GM19372 (cell line): ENCODE data around the gene SMAD1.
"Not testable (repeated sequence)": the region's sequence is repeated elsewhere in the genome, so short reads cannot be mapped to it uniquely, and the experiment has no call there.

ENCODE experiments used
- ATAC-seq: cut with Tn5 transposase; IDR thresholded peaks from one replicate; pipeline ENCODE4 v1.9.1; 2021; ENCODE audit warnings: mild to moderate bottlenecking, low read depth, moderate library complexity; ENCODE audit not compliant: unreplicated experiment

Gene SMAD1

GRCh38 chr4:145552181-145552822, 70.6 kb downstream of the SMAD1 start:
- peak; percentile 72 for ATAC-seq

- no peak for ATAC-seq
These were observed 71.7 kb downstream of the SMAD1 start for GRCh38 chr4:145553375-145553774.

GRCh38 chr4:145554691-145555090, 73.0 kb downstream of the SMAD1 start:
- no peak for ATAC-seq

DNA sequence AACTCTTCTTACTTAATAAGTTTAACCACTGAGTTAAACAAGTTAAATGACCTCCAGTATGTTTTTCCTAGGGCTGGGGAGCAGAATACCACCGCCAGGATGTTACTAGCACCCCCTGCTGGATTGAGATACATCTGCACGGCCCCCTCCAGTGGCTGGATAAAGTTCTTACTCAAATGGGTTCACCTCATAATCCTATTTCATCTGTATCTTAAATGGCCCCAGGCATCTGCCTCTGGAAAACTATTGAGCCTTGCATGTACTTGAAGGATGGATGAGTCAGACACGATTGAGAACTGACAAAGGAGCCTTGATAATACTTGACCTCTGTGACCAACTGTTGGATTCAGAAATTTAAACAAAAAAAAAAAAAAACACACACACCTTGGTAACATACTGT, 76.1 kb downstream of the SMAD1 start:
- ATAC-seq, result peak; percentile 98

DNA sequence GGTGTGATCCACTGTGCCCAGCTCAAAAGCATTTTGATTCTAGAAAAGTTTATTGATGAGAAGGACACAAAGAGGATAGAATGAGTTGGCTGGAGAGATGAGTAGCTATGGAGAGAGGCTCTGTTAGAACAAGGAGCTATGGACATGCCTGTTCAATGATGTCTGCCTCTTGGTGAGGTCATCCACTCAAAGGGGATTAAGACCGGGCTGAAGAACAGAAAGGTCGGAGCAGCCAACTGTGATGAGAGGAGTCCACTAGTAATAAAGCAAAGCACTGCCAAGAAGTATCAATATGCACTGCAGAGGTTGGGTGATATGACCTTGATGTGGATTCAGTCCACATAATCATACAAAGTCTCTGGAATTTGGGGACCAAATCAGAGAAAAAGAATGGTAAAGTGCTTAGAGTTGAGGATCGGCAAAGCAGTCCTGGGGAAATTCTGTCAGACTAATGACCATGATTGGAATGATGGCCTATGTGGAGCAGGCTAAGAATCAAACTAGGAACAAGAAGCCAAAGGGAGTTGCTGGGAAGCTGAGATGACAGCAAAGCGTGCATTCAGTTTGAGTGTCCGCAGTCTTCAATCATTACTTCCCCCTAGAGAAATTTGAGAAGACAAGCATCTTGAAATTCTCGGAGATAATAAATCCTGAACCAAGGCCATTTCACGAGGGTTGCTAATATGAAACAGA, 81.8 kb downstream of the SMAD1 start:
- no peak for ATAC-seq

- no peak for ATAC-seq
These were observed 82.9 kb downstream of the SMAD1 start for GRCh38 chr4:145564540-145564939.

DNA sequence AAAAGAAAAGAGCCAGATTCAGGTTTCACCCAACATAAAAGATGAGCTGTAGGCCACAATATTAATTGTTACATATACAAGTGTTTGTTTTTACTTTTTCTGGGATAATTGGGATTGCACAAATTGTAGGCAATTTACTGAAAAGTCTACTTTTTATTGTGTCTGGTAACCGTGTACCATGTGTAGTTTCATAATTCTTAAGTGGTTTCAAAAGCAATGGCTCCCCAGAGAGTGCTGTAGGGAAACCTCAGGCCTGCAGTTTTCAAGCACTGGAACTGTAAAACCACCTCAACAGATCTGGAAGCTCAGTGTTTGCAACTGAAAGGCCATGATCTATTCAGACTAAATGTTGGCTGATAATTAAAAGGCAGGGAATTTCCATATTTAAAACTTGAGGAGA, 83.7 kb downstream of the SMAD1 start:
- ATAC-seq, result no peak

DNA sequence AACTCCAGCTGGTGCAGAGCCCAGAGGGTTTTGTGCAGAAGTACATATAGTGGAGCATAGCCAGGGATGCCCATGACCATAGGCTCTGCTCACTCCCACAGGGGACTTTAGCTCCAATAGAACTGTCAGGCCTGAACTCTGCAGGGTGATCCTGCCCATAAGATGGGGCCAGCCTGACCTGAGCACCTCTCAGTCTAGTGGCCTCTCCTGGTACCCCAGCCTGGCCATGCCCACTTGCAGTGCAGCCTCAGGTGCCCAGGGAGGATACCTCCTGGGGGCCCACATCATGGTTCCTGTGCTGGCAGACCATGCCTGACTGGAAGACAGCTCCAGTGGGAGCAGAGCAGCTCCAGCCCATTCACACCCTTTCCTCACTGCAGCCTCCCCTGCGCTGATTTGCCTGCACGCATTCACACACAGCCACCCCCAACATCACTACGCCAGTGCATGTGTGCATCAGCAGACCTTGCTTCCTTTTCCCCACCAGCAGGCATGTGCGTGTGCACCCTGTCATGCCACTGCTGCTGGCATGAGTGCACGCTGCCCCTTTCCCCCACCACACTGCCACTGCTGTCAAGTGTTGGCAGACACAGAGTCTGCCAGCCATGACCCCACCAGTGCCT, 84.5 kb downstream of the SMAD1 start:
- no peak for ATAC-seq

DNA sequence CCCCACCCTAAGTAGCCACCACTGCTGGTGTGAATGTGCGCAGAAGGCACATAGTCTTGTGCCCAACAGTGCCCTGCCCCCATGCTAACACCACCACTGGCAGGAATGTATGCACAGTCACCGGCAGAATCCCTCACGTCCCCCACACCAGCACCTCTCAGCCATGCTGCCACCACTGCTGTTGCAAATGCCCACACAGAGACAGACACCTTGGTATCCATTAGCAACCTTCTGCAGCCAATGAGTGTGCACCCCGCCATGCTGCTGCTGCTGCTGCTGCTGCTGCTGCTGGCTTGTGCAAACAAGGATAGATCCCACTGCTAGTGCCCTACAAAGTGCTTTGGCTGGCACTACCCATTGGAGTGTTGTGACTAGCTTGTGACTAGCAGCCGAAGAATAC, 85.1 kb downstream of the SMAD1 start:
- no peak for ATAC-seq

DNA sequence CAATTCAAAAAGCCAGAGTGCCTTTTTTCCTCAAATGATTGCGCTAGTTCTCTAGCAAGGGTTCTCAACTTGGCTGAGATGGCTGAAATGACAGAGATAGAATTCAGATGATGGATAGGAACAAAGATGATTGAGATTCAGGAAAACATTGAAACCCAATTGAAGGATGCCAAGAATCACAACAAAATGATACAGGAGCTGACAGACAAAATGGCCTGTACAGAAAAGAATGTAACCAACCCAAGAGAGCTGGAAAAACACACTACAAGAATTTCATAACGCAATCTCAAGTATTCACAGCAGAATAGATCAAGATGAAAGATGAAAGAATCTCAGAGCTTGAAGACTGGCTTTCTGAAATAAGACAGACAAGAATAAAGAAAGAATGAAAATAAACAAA, 85.9 kb downstream of the SMAD1 start:
- ATAC-seq, result no peak

DNA sequence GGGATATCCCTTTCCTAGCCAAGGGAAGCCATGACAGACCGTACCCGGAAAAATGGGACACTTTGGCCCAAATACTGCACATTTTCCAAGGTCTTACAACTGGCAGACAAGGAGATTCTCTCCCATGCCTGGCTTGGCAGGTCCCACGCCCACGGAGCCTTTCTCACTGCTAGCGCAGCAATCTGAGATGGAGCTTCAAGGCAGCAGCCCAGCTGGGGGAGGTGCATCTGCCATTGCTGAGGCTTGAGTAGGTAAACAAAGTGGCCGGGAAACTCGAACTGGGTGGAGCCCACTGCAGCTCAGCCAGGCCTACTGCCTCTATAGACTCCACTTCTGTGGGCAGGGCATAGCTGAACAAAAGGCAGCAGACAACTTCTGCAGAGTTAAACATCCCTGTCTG, 92.9 kb downstream of the SMAD1 start:
- not testable (repeated sequence) for ATAC-seq

DNA sequence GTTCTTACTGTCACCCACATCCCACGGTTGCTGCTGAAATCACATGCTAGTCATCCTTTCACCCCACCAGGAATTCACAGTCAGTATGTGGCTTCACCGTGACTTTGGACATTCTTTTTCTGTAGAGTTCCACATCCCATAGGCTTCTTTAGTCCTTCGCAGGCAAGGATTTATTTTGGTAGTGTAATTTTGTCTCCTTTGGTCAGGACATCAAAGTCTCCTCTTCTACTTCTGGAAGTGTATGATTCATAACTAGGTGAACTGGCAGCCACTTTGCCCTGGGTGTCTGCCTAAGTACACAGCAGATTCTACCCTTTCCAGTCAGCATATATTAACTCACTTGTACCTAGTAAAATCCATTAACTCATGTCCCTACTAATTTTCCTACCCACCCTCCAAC, 99.3 kb downstream of the SMAD1 start:
- ATAC-seq, result no peak

GRCh38 chr4:145583191-145584055, 101.8 kb downstream of the SMAD1 start:
- ATAC-seq, result no peak

GRCh38 chr4:145587088-145587754, 105.6 kb downstream of the SMAD1 start:
- no peak for ATAC-seq

- ATAC-seq, result not testable (repeated sequence)
These were observed 107.7 kb downstream of the SMAD1 start for GRCh38 chr4:145589381-145589780.

GRCh38 chr4:145589916-145590702, 108.5 kb downstream of the SMAD1 start:
- ATAC-seq, result no peak

DNA sequence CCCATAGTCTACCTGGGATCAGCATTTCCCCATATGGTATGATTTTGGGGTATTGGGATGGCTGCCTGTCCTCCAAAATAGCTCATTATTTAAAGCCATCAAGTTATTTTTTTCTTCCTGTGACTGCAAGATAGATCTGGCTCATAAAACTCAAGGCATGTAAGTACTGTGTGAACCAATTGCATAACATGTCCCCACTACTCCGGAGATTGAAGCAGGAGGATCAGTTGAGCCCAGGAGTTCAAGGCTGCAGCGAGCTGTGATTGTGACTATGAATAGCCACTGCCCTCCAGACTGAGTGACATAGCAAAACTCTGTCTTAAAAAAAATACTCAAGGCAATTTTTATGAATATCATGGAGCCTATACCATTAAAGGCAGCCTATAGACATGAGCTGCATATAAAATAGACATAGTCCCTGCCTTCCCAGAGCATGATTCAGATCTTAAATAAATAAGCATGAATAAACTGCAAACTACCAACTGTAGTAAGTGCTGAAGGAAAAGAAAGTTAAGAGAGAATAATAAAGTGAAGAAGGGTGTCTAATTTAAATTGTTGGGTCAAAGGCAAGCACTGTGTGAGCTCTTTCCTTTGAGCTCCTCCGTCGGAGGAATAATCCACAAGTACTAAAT, 120.6 kb downstream of the SMAD1 start:
- ATAC-seq, result no peak

DNA sequence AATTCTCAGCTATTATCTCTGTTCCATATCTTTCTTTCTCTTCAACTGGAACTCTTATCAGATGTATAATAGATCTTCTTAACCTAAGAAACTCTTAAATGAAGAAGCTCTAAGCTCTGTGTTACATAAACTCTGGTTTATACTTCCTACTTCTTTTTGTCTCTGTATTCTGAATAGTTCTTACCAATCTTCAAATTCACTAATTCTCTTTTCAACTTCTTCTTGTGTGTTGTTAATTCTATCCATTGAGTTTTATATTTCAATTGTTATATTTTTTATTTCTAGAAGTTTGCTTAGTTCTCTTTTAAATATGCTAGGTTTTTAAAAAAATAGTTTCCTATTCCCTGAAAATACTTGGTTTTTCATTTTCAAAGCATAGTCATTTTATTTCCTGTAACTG, 124.3 kb downstream of the SMAD1 start:
- no peak for ATAC-seq
